HEK293 (cell line): Measurements from ENCODE around the gene WFDC1.

Experiments
- CTCF ChIA-PET: fragments of 350-600 bp; formaldehyde crosslinking; extraction: SDS; loops from one replicate; lab custom pipeline; 2021; ENCODE audit warnings: antibody characterized with exemption; lab: Yijun Ruan, JAX
- POLR2A ChIA-PET: fragments of 300-600 bp; formaldehyde crosslinking; extraction: SDS; loops from one replicate; lab custom pipeline; 2020; ENCODE audit warnings: antibody characterized with exemption, inconsistent platforms; lab: Yijun Ruan, JAX
- H3K27ac ChIP-seq: fragments of 200-500 bp; sonication (Bioruptor generic); 2 replicates; pipeline ENCODE4 v1.5.1; 2014; ENCODE audit warnings: low read depth, low read length, control low read depth, inconsistent platforms; ENCODE audit errors: extremely low read depth
- H3K36me3 ChIP-seq, 2 experiments: fragments of 200-500 bp in 1 of 2; sonication (Bioruptor generic) in 1 of 2; 1 replicate in 1 of 2; 2 replicates in 1 of 2; pipeline ENCODE4 v1.5.1; 2014 to 2017; ENCODE audit warnings: inconsistent platforms in 2 of 2, low read length in 2 of 2; ENCODE audit not compliant: control insufficient read depth in 2 of 2, insufficient read depth in 1 of 2
- H3K4me1 ChIP-seq: fragments of 200-500 bp; sonication (Bioruptor generic); 2 replicates; pipeline ENCODE4 v1.5.1; 2014; ENCODE audit warnings: mild to moderate bottlenecking, low read length, inconsistent platforms; ENCODE audit not compliant: control insufficient read depth, insufficient read depth
- H3K4me3 ChIP-seq: 2 replicates; pipeline ENCODE4 v1.5.1; 2011; ENCODE audit warnings: low read depth, mild to moderate bottlenecking, control low read depth, low read length, moderate library complexity
- H3K9me3 ChIP-seq: fragments of 200-500 bp; sonication (Bioruptor generic); 2 replicates; pipeline ENCODE4 v1.5.1; 2014; ENCODE audit warnings: low read depth, low read length, inconsistent platforms; ENCODE audit not compliant: control insufficient read depth, insufficient read depth
- HOXC10 ChIP-seq: sonication (generic); formaldehyde crosslinking; IDR thresholded peaks from 2 replicates; pipeline ENCODE4 v1.8.1; 2023; ENCODE audit warnings: mild to moderate bottlenecking, missing genetic modification reagents
- KLF10 ChIP-seq: fragments of 450-650 bp; IDR thresholded peaks from 2 replicates; pipeline ENCODE4 v1.5.1; 2018; ENCODE audit warnings: missing biosample characterization, mild to moderate bottlenecking, missing genetic modification characterization
- KLF16 ChIP-seq: fragments of 450-650 bp; formaldehyde crosslinking; IDR thresholded peaks from 2 replicates; pipeline ENCODE4 v1.5.1; 2017; ENCODE audit warnings: missing biosample characterization, missing genetic modification characterization
- MYNN ChIP-seq: fragments of 450-650 bp; formaldehyde crosslinking; IDR thresholded peaks from 2 replicates; pipeline ENCODE4 v1.5.1; 2016; ENCODE audit warnings: missing biosample characterization, missing genetic modification characterization, borderline replicate concordance
- REPIN1 ChIP-seq: fragments of 450-650 bp; formaldehyde crosslinking; IDR thresholded peaks from 2 replicates; pipeline ENCODE4 v1.5.1; 2017; ENCODE audit warnings: missing biosample characterization, missing genetic modification characterization, low read depth
- ZFHX2 ChIP-seq: fragments of 450-650 bp; formaldehyde crosslinking; conservative IDR thresholded peaks from 2 replicates; pipeline ENCODE4 v1.5.1; 2016; ENCODE audit warnings: missing biosample characterization, missing genetic modification characterization
- ZFP69B ChIP-seq: fragments of 450-650 bp; formaldehyde crosslinking; IDR thresholded peaks from 2 replicates; pipeline ENCODE4 v1.5.1; 2016; ENCODE audit warnings: missing biosample characterization, missing genetic modification characterization
- ZNF132 ChIP-seq: fragments of 450-650 bp; formaldehyde crosslinking; IDR thresholded peaks from 2 replicates; pipeline ENCODE4 v1.5.1; 2017; ENCODE audit warnings: missing biosample characterization, missing genetic modification characterization, borderline replicate concordance
- ZNF133 ChIP-seq: fragments of 450-650 bp; formaldehyde crosslinking; IDR thresholded peaks from 2 replicates; pipeline ENCODE4 v1.5.1; 2016; ENCODE audit warnings: missing biosample characterization, missing genetic modification characterization
- ZNF2 ChIP-seq: fragments of 450-650 bp; formaldehyde crosslinking; IDR thresholded peaks from 2 replicates; pipeline ENCODE4 v1.5.1; 2016; ENCODE audit warnings: missing biosample characterization, missing genetic modification characterization
- ZNF391 ChIP-seq: fragments of 450-650 bp; formaldehyde crosslinking; IDR thresholded peaks from 2 replicates; pipeline ENCODE4 v1.5.1; 2016; ENCODE audit warnings: low read depth, missing biosample characterization, missing genetic modification characterization, borderline replicate concordance
- ZNF423 ChIP-seq: fragments of 450-650 bp; formaldehyde crosslinking; IDR thresholded peaks from 2 replicates; pipeline ENCODE4 v1.5.1; 2016; ENCODE audit warnings: missing biosample characterization, missing genetic modification characterization
- ZNF510 ChIP-seq: fragments of 450-650 bp; formaldehyde crosslinking; IDR thresholded peaks from 2 replicates; pipeline ENCODE4 v1.5.1; 2018; ENCODE audit warnings: mild to moderate bottlenecking, missing genetic modification characterization, missing biosample characterization; ENCODE audit not compliant: insufficient replicate concordance
- ZNF561 ChIP-seq: fragments of 450-650 bp; IDR thresholded peaks from 2 replicates; pipeline ENCODE4 v1.5.1; 2018; ENCODE audit warnings: missing biosample characterization, missing genetic modification characterization, borderline replicate concordance
- ZNF623 ChIP-seq: fragments of 450-650 bp; formaldehyde crosslinking; IDR thresholded peaks from 2 replicates; pipeline ENCODE4 v1.5.1; 2016; ENCODE audit warnings: missing biosample characterization, missing genetic modification characterization
- ZNF654 ChIP-seq: fragments of 450-650 bp; formaldehyde crosslinking; IDR thresholded peaks from 2 replicates; pipeline ENCODE4 v1.5.1; 2016; ENCODE audit warnings: low read depth, missing biosample characterization, missing genetic modification characterization
- ZNF658 ChIP-seq: fragments of 450-650 bp; formaldehyde crosslinking; IDR thresholded peaks from 2 replicates; pipeline ENCODE4; 2016; ENCODE audit warnings: missing biosample characterization, missing genetic modification characterization
- ZNF776 ChIP-seq: fragments of 450-650 bp; formaldehyde crosslinking; IDR thresholded peaks from 2 replicates; pipeline ENCODE4 v1.5.0; 2017; ENCODE audit warnings: missing biosample characterization, missing genetic modification characterization, borderline replicate concordance
- ZXDB ChIP-seq: fragments of 450-650 bp; formaldehyde crosslinking; IDR thresholded peaks from 2 replicates; pipeline ENCODE4 v1.5.1; 2016; ENCODE audit warnings: missing biosample characterization, missing genetic modification characterization
- TF ChIP-seq, protein P1 (sequence below): fragments of 450-650 bp; formaldehyde crosslinking; IDR thresholded peaks from 2 replicates; pipeline ENCODE4 v1.5.1; 2016; ENCODE audit warnings: missing biosample characterization, missing genetic modification characterization, borderline replicate concordance
- TF ChIP-seq, protein P2 (sequence below): fragments of 450-650 bp; formaldehyde crosslinking; IDR thresholded peaks from 2 replicates; pipeline ENCODE4 v1.5.1; 2016; ENCODE audit warnings: missing biosample characterization, missing genetic modification characterization, low read depth
- TF ChIP-seq, protein P3 (sequence below): fragments of 450-650 bp; formaldehyde crosslinking; IDR thresholded peaks from 2 replicates; pipeline ENCODE4 v1.5.1; 2016; ENCODE audit warnings: missing biosample characterization, missing genetic modification characterization
- TF ChIP-seq, protein P4 (sequence below): fragments of 450-650 bp; formaldehyde crosslinking; conservative IDR thresholded peaks from 2 replicates; pipeline ENCODE4 v1.5.1; 2016; ENCODE audit warnings: low read depth, missing biosample characterization, missing genetic modification characterization

WFDC1 gene

DNA sequence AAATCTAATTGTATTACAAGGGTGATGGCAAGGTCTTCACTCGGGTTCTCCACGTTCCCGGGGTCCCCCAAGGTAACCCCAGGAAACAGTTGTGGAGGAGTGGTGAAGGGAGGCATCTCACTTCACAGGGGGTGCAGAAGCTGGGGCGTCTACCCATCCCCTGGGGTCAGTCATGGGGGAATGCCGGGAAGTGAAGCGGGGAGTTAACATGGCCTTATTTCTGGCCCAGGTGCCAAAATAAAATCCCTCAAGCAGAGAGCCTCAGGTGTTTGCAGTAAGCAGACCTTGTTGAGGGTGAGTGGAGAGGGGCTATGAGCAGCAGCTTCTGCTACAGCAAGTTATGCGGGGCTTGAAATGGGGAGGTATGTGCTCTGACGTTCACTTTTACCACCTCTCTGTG, 64.6 kb downstream of the WFDC1 start:
- no peak overlapping the region for H3K4me3 ChIP-seq
- no peaks in the 10 kb centered on the region for H3K4me1 ChIP-seq
- H3K36me3 ChIP-seq, result no peaks in the 10 kb centered on the region
- ChIA-PET POLR2A (no interaction called here), CTCF (interaction anchor here (0.5 to 1.1 kb wide), 3 partner anchors 52 to 402 kb away, joined by 4 read pairs; no protein-coding TSS in a partner anchor)
- no peak overlapping the region for H3K27ac ChIP-seq
- TF ChIP-seq KLF16 (tag by site-specific recombination), result no peak
- no peak for TF ChIP-seq ZNF561 (tag by site-specific recombination)
- TF ChIP-seq, protein P1, sequence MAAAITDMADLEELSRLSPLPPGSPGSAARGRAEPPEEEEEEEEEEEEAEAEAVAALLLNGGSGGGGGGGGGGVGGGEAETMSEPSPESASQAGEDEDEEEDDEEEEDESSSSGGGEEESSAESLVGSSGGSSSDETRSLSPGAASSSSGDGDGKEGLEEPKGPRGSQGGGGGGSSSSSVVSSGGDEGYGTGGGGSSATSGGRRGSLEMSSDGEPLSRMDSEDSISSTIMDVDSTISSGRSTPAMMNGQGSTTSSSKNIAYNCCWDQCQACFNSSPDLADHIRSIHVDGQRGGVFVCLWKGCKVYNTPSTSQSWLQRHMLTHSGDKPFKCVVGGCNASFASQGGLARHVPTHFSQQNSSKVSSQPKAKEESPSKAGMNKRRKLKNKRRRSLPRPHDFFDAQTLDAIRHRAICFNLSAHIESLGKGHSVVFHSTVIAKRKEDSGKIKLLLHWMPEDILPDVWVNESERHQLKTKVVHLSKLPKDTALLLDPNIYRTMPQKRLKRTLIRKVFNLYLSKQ, result no peak
- no peak for TF ChIP-seq ZNF2 (tag by site-specific recombination)
- no peak for TF ChIP-seq ZNF132 (tag by site-specific recombination)
- TF ChIP-seq ZNF623 (tag by site-specific recombination), result no peak
- TF ChIP-seq, protein P2, sequence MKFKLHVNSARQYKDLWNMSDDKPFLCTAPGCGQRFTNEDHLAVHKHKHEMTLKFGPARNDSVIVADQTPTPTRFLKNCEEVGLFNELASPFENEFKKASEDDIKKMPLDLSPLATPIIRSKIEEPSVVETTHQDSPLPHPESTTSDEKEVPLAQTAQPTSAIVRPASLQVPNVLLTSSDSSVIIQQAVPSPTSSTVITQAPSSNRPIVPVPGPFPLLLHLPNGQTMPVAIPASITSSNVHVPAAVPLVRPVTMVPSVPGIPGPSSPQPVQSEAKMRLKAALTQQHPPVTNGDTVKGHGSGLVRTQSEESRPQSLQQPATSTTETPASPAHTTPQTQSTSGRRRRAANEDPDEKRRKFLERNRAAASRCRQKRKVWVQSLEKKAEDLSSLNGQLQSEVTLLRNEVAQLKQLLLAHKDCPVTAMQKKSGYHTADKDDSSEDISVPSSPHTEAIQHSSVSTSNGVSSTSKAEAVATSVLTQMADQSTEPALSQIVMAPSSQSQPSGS (tag by site-specific recombination), result no peak
- TF ChIP-seq ZNF423, result no peak
- no peak for TF ChIP-seq ZNF391 (tag by site-specific recombination)
- H3K9me3 ChIP-seq, result no peaks in the 10 kb centered on the region

DNA sequence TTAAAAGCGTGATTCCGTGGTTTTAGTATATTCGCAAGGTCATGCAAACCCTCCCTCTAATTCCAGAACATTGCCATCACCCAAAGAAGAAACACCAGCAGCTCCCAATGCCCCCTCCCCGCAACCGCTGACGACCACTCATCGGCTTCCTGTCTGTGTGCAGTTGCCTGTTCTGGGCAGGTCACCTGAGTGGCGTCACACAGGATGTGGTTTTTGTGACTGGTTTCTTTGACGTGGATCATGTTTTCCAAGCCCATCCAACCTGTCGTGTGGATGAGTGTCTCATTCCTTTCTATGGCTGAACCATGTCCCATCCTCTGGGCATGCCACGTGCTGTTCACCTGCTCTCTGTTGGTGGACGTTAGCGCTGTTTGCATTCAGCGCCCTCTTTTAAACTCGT, 65.5 kb downstream of the WFDC1 start:
- TF ChIP-seq ZFHX2 (tag by site-specific recombination) (no peak), HOXC10 (CRISPR knock-in tag) (no peak), ZNF561 (tag by site-specific recombination) (no peak), REPIN1 (tag by site-specific recombination) (no peak), ZNF654 (no peak), ZNF658 (tag by site-specific recombination) (no peak), MYNN (no peak), ZFP69B (tag by site-specific recombination) (no peak), ZNF776 (tag by site-specific recombination) (no peak), ZNF510 (no peak), ZNF133 (tag by site-specific recombination) (no peak), KLF10 (tag by site-specific recombination) (no peak), ZXDB (tag by site-specific recombination) (no peak)
- TF ChIP-seq, protein P3, sequence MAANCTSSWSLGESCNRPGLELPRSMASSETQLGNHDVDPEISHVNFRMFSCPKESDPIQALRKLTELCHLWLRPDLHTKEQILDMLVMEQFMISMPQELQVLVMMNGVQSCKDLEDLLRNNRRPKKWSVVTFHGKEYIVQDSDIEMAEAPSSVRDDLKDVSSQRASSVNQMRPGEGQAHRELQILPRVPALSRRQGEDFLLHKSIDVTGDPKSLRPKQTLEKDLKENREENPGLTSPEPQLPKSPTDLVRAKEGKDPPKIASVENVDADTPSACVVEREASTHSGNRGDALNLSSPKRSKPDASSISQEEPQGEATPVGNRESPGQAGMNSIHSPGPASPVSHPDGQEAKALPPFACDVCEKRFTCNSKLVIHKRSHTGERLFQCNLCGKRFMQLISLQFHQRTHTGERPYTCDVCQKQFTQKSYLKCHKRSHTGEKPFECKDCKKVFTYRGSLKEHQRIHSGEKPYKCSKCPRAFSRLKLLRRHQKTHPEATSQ, result no peak
- TF ChIP-seq, protein P4, sequence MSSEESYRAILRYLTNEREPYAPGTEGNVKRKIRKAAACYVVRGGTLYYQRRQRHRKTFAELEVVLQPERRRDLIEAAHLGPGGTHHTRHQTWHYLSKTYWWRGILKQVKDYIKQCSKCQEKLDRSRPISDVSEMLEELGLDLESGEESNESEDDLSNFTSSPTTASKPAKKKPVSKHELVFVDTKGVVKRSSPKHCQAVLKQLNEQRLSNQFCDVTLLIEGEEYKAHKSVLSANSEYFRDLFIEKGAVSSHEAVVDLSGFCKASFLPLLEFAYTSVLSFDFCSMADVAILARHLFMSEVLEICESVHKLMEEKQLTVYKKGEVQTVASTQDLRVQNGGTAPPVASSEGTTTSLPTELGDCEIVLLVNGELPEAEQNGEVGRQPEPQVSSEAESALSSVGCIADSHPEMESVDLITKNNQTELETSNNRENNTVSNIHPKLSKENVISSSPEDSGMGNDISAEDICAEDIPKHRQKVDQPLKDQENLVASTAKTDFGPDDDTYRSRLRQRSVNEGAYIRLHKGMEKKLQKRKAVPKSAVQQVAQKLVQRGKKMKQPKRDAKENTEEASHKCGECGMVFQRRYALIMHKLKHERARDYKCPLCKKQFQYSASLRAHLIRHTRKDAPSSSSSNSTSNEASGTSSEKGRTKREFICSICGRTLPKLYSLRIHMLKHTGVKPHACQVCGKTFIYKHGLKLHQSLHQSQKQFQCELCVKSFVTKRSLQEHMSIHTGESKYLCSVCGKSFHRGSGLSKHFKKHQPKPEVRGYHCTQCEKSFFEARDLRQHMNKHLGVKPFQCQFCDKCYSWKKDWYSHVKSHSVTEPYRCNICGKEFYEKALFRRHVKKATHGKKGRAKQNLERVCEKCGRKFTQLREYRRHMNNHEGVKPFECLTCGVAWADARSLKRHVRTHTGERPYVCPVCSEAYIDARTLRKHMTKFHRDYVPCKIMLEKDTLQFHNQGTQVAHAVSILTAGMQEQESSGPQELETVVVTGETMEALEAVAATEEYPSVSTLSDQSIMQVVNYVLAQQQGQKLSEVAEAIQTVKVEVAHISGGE, result no peak
- Histone ChIP-seq H3K27ac (no peak overlapping the region), H3K9me3 (no peaks in the 10 kb centered on the region), H3K4me1 (no peaks in the 10 kb centered on the region), H3K36me3 (no peaks in the 10 kb centered on the region), H3K4me3 (no peak overlapping the region)
- ChIA-PET POLR2A (no interaction called here), CTCF (no interaction called here)
